Activated CD4-positive, alpha-beta T cell treated with anti-CD3 and anti-CD28 coated beads for 36 hours (primary cell): ENCODE measurements around the gene AKR1C3. TPM values are rescaled to one million over a fixed set of nuclear protein-coding genes. Genes with fewer than 3 reads are reported as not detected.

Experiments used
- ATAC-seq: fragments of 200-7000 bp; cut with Tn5 transposase; one replicate; pipeline ENCODE4 v1.10.0; 2021; ENCODE audit warnings: mild to moderate bottlenecking, moderate library complexity
- CTCF ChIA-PET: fragments of 350-600 bp; sonication (Branson Sonifier 250); formaldehyde crosslinking; loops from one replicate; lab custom pipeline; 2021; ENCODE audit warnings: antibody characterized with exemption; lab: Charles Lee
- POLR2A ChIA-PET: fragments of 350-600 bp; sonication (Branson Sonifier 250); formaldehyde crosslinking; loops from one replicate; lab custom pipeline; 2021; ENCODE audit warnings: antibody characterized with exemption, inconsistent platforms; lab: Charles Lee
- DNase-seq: peaks from one replicate; pipeline ENCODE4 v3.0.0-alpha.2; 2020
- H3K27ac Mint-ChIP-seq: one replicate; pipeline ENCODE4 v1.8.0; 2021; ENCODE audit warnings: mixed read lengths
- H3K27me3 Mint-ChIP-seq: one replicate; pipeline ENCODE4 v1.8.0; 2021; ENCODE audit warnings: mixed read lengths
- H3K36me3 Mint-ChIP-seq: one replicate; pipeline ENCODE4 v1.8.0; 2021; ENCODE audit warnings: low read depth, mixed read lengths
- H3K4me1 Mint-ChIP-seq: one replicate; pipeline ENCODE4 v1.8.0; 2021; ENCODE audit warnings: mixed read lengths
- H3K4me3 Mint-ChIP-seq: one replicate; pipeline ENCODE4 v1.8.0; 2021; ENCODE audit warnings: mild to moderate bottlenecking, moderate library complexity, mixed read lengths
- H3K9me3 Mint-ChIP-seq: one replicate; pipeline ENCODE4 v1.8.0; 2021; ENCODE audit warnings: low read depth, mixed read lengths
- intact Hi-C, 2 experiments: fragments of 100-400 bp; cut with DNase I in 1 of 2; cut with micrococcal nuclease in 1 of 2; formaldehyde crosslinking; loops; one replicate each; pipeline versions ENCODE4 v1.14.2 to v1.15.1; 2022 to 2024; cut with DNase I, micrococcal nuclease
- total RNA-seq, 2 experiments: library from RNA; stranded (reverse); gene quantifications; one replicate each; pipeline ENCODE4 v1.2.3, GENCODE V29; 2021

The AKR1C3 gene
- total RNA-seq, 2 experiments from 2014 or later, result 0.19 to 0.75 TPM

GRCh38 chr10:5146920-5147254 lies 52.7 kb downstream of the AKR1C3 start:
- DNase-seq (no peak), ATAC-seq (no peak)
- ChIA-PET CTCF (no interaction called here), POLR2A (no interaction called here)
- Mint-ChIP-seq H3K27ac (no peak overlapping the region), H3K36me3 (no peaks in the 10 kb centered on the region), H3K4me3 (no peak overlapping the region), H3K9me3 (peaks cover 6% of the 10 kb centered on the region), H3K27me3 (peaks cover 4% of the 10 kb centered on the region), H3K4me1 (no peaks in the 10 kb centered on the region)
- intact Hi-C loops, result no loop called here

GRCh38 chr10:5147255-5147980 lies 53.2 kb downstream of the AKR1C3 start:
- Mint-ChIP-seq H3K4me3 (no peak overlapping the region), H3K36me3 (no peaks in the 10 kb centered on the region), H3K27ac (no peak overlapping the region), H3K4me1 (no peaks in the 10 kb centered on the region), H3K27me3 (peaks cover 4% of the 10 kb centered on the region), H3K9me3 (peaks cover 6% of the 10 kb centered on the region)
- no peak for ATAC-seq
- intact Hi-C loops, result no loop called here
- POLR2A ChIA-PET, result no interaction called here
- CTCF ChIA-PET, result no interaction called here
- DNase-seq, result no peak

- peaks cover 4% of the 10 kb centered on the region for H3K27me3 Mint-ChIP-seq
- no peak overlapping the region for H3K27ac Mint-ChIP-seq
- CTCF ChIA-PET, result interaction anchor here (1.0 kb wide), 1 partner anchor 13 kb away, joined by 3 read pairs; no protein-coding TSS in a partner anchor
- DNase-seq, result no peak
- no peak for ATAC-seq
- H3K36me3 Mint-ChIP-seq, result no peaks in the 10 kb centered on the region
- intact Hi-C loops, result no loop called here
- no peak overlapping the region for H3K4me3 Mint-ChIP-seq
- POLR2A ChIA-PET, result no interaction called here
- H3K4me1 Mint-ChIP-seq, result no peaks in the 10 kb centered on the region
- peaks cover 6% of the 10 kb centered on the region for H3K9me3 Mint-ChIP-seq
Measured at GRCh38 chr10:5147981-5148677, 53.9 kb downstream of the AKR1C3 start.

GRCh38 chr10:5148678-5149032 lies 54.4 kb downstream of the AKR1C3 start:
- intact Hi-C loops, result no loop called here
- no peak for DNase-seq
- Mint-ChIP-seq H3K4me3 (no peak overlapping the region), H3K36me3 (no peaks in the 10 kb centered on the region), H3K27me3 (peaks cover 4% of the 10 kb centered on the region), H3K9me3 (peaks cover 6% of the 10 kb centered on the region), H3K4me1 (no peaks in the 10 kb centered on the region), H3K27ac (no peak overlapping the region)
- POLR2A ChIA-PET, result no interaction called here
- CTCF ChIA-PET, result interaction anchor here (1.0 kb wide), 1 partner anchor 13 kb away, joined by 3 read pairs; no protein-coding TSS in a partner anchor
- no peak for ATAC-seq

- intact Hi-C loops, result no loop called here
- CTCF ChIA-PET, result no interaction called here
Measured at GRCh38 chr10:5151076-5151475, 56.9 kb downstream of the AKR1C3 start.

GRCh38 chr10:5155951-5156350 lies 61.7 kb downstream of the AKR1C3 start:
- CTCF ChIA-PET, result no interaction called here
- Mint-ChIP-seq H3K4me1 (no peaks in the 10 kb centered on the region), H3K4me3 (no peak overlapping the region), H3K36me3 (no peaks in the 10 kb centered on the region), H3K27ac (no peak overlapping the region), H3K9me3 (peaks cover 3% of the 10 kb centered on the region), H3K27me3 (peaks cover 4% of the 10 kb centered on the region)
- POLR2A ChIA-PET, result no interaction called here
- no peak for DNase-seq
- intact Hi-C loops, result no loop called here
- ATAC-seq, result no peak

More at GRCh38 chr10:5151076-5151475, 56.9 kb downstream of the AKR1C3 start:
- POLR2A ChIA-PET, result no interaction called here
- Mint-ChIP-seq H3K27ac (no peak overlapping the region), H3K27me3 (peaks cover 4% of the 10 kb centered on the region), H3K36me3 (no peaks in the 10 kb centered on the region), H3K4me3 (no peak overlapping the region), H3K9me3 (peaks cover 6% of the 10 kb centered on the region), H3K4me1 (no peaks in the 10 kb centered on the region)
- DNase-seq (no peak), ATAC-seq (no peak)

Other genes with a start within 250 kb of the AKR1C3 start
- under 1 TPM; 0.66 to 0.86 TPM for gene AKR1C1, start 131.0 kb upstream of the AKR1C3 start, total RNA-seq
- not detected for gene AKR1C2, start 90.6 kb upstream of the AKR1C3 start, total RNA-seq
- gene AKR1C8, start 90.7 kb downstream of the AKR1C3 start, total RNA-seq, result not detected
- gene AKR1C4, start 102.4 kb downstream of the AKR1C3 start, total RNA-seq, result not detected